Suprapubic skin (tissue), 4 donors: ENCODE results near the gene EIF5A2. TPM values are rescaled to one million over a fixed set of nuclear protein-coding genes. Genes with fewer than 3 reads are reported as not detected.

Experiments used
- DNase-seq, 2 donors: peaks; one replicate each; pipeline ENCODE4 v3.0.0-alpha.2; 2019; ENCODE audit warnings: low spot score in 2 of 2
- H3K27ac ChIP-seq: fragments of 200-600 bp; sonication (generic); one replicate; pipeline ENCODE4 v1.5.1; 2019
- H3K27me3 ChIP-seq: fragments of 200-600 bp; sonication (generic); one replicate; pipeline ENCODE4 v1.5.1; 2019
- H3K36me3 ChIP-seq: fragments of 200-600 bp; sonication (generic); one replicate; pipeline ENCODE4 v1.5.1; 2019
- H3K4me1 ChIP-seq: fragments of 200-600 bp; sonication (generic); one replicate; pipeline ENCODE4 v1.5.1; 2019
- H3K4me3 ChIP-seq: fragments of 200-600 bp; sonication (generic); one replicate; pipeline ENCODE4 v1.5.1; 2019; ENCODE audit warnings: mild to moderate bottlenecking
- H3K9me3 ChIP-seq: fragments of 200-600 bp; sonication (generic); one replicate; pipeline ENCODE4 v1.5.1; 2019
- CTCF ChIP-seq, 2 donors: fragments of 200-600 bp in 1 of 2; fragments of 450-650 bp in 1 of 2; sonication (generic) in 1 of 2; IDR thresholded peaks; one replicate each; pipeline ENCODE4 v1.5.1; 2016 to 2019; ENCODE audit warnings: antibody characterized with exemption in 2 of 2, mild to moderate bottlenecking in 1 of 2, moderate library complexity in 1 of 2
- EP300 ChIP-seq: sonication (generic); formaldehyde crosslinking; IDR thresholded peaks from one replicate; pipeline ENCODE4 v1.6.1; 2017; ENCODE audit warnings: antibody characterized with exemption
- POLR2A ChIP-seq, 2 donors: fragments of 450-650 bp; IDR thresholded peaks; one replicate each; pipeline ENCODE4 v1.6.1; 2017; ENCODE audit warnings: antibody characterized with exemption in 2 of 2, mild to moderate bottlenecking in 2 of 2, moderate library complexity in 2 of 2
- POLR2AphosphoS5 ChIP-seq, 3 donors: sonication (generic); formaldehyde crosslinking; IDR thresholded peaks; one replicate each; pipeline ENCODE4 v1.6.1; 2017; ENCODE audit warnings: antibody characterized with exemption in 3 of 3
- WGBS: methylation state at CpG from one replicate; pipeline ENCODE4 v1.1.5; 2018; 5-methylcytosine and 5-hydroxymethylcytosine counted together
- total RNA-seq, 4 donors: library from RNA; depleted of rRNA; stranded (reverse); fragments of >200 nt; gene quantifications; one replicate each; pipeline ENCODE4 v1.1.0, GENCODE V29; 2016

The EIF5A2 gene
- total RNA-seq, 4 donors from 2014 or later: 1.9 to 5.3 (median 3.5) TPM

- no peak overlapping the region for H3K4me3 ChIP-seq
- no peak for DNase-seq
- H3K27me3 ChIP-seq: no peaks in the 10 kb centered on the region
- no peaks in the 10 kb centered on the region for H3K36me3 ChIP-seq
- no peak overlapping the region for H3K27ac ChIP-seq
- TF ChIP-seq POLR2AphosphoS5 (IDR thresholded peaks at IDR 0.05) (no peak), POLR2A (IDR thresholded peaks at IDR 0.05) (no peak), CTCF (IDR thresholded peaks at IDR 0.05) (no peak), EP300 (no peak)
- no peaks in the 10 kb centered on the region for H3K4me1 ChIP-seq
- WGBS: 50% methylated on average over 1 of the region's 1 CpG
- peaks cover 20% of the 10 kb centered on the region for H3K9me3 ChIP-seq
These were observed 6.3 kb upstream of the EIF5A2 start for GRCh38 chr3:170914690-170915089.

DNA sequence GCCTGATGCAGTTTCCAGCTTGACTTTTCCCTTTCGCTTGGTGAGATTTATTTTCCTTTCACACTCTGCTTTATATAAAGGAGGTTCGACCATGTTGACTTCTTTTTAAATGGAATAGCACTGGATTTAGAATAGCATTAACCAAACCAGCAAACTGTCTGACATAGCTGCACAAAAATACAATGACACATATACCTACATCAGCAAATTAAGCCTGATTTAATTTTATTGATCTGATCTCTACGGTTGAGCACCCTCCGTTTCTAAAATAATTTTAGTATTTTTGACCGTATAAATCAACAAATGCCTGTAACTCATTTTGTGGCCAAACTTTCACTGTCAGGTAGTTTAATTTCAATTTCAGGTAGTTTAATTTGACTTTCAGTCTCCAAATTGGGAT lies 5.8 kb upstream of the EIF5A2 start:
- 75% methylated on average over 5 of the region's 5 CpGs for WGBS
- peaks cover 19% of the 10 kb centered on the region for H3K9me3 ChIP-seq
- TF ChIP-seq EP300: no peak
- TF ChIP-seq POLR2AphosphoS5 (IDR thresholded peaks at IDR 0.05): no peak
- TF ChIP-seq POLR2A (IDR thresholded peaks at IDR 0.05): no peak
- TF ChIP-seq CTCF (IDR thresholded peaks at IDR 0.05): no peak

DNA sequence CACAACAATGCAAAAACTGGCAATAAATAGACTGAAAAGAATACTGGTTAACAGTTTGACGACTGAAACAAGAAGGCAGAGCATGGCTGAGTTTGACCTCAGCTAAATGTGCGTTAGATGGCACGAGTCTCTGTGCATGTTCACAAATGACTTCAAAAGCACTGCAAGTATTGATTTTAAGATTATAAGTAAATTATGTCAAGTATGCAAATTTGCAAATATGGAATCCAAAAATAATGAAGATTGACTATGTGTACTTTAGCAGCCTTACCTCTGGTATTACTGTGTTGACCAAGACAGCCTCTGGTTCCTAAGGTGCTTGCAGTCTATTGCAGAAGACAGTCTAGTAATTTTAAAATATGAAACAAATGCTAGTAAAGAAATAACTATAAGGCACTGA lies 2.6 kb upstream of the EIF5A2 start:
- Histone ChIP-seq H3K4me1 (peaks cover 15% of the 10 kb centered on the region), H3K36me3 (no peaks in the 10 kb centered on the region), H3K4me3 (no peak overlapping the region), H3K9me3 (peaks cover 12% of the 10 kb centered on the region), H3K27ac (no peak overlapping the region), H3K27me3 (no peaks in the 10 kb centered on the region)
- no peak for DNase-seq
- 95% methylated on average over 3 of the region's 3 CpGs for WGBS
- TF ChIP-seq POLR2AphosphoS5 (IDR thresholded peaks at IDR 0.05): no peak
- no peak for TF ChIP-seq CTCF (IDR thresholded peaks at IDR 0.05)
- no peak for TF ChIP-seq POLR2A (IDR thresholded peaks at IDR 0.05)
- TF ChIP-seq EP300: no peak

More for the DNA sequence above, 5.8 kb upstream of the EIF5A2 start:
- Histone ChIP-seq H3K4me3 (no peak overlapping the region), H3K27me3 (no peaks in the 10 kb centered on the region), H3K4me1 (peaks cover 3% of the 10 kb centered on the region), H3K27ac (no peak overlapping the region), H3K36me3 (no peaks in the 10 kb centered on the region)
- no peak for DNase-seq

DNA sequence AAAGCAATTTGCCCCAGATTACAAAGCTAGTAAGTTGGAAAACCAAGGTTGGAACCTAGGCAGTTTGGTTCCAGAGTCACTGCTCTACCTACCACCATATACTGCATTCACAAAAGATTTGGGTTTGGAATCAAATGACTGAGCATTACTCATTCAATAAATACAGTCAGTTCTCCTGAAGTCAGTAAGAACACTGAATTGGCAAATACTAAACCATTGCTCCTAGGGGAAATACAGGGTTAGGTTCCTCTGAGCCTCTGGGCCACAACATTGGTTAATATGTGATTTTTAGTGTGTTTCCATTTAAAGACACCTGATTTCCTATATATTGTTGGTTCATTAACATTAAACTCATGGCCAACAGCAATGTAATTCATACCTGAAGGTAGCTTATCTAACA lies 2.1 kb upstream of the EIF5A2 start:
- no peaks in the 10 kb centered on the region for H3K36me3 ChIP-seq
- no peaks in the 10 kb centered on the region for H3K27me3 ChIP-seq
- H3K4me1 ChIP-seq: peaks cover 15% of the 10 kb centered on the region
- TF ChIP-seq POLR2AphosphoS5 (IDR thresholded peaks at IDR 0.05): no peak
- TF ChIP-seq CTCF (IDR thresholded peaks at IDR 0.05): no peak
- no peak for TF ChIP-seq EP300
- TF ChIP-seq POLR2A (IDR thresholded peaks at IDR 0.05): no peak
- H3K9me3 ChIP-seq: peaks cover 12% of the 10 kb centered on the region
- no peak overlapping the region for H3K4me3 ChIP-seq
- no peak for DNase-seq
- no peak overlapping the region for H3K27ac ChIP-seq

GRCh38 chr3:170909129-170909903 lies 879 bp upstream of the EIF5A2 start:
- no peak overlapping the region for H3K27ac ChIP-seq
- TF ChIP-seq POLR2AphosphoS5 (IDR thresholded peaks at IDR 0.05): peak in 1 of 3 donors; percentile 33
- TF ChIP-seq EP300: no peak
- no peak for TF ChIP-seq CTCF (IDR thresholded peaks at IDR 0.05)
- TF ChIP-seq POLR2A (IDR thresholded peaks at IDR 0.05): no peak
- WGBS: 78% methylated on average over 17 of the region's 17 CpGs
- DNase-seq: no peak
- peak overlapping the region; percentile 66 for H3K4me3 ChIP-seq
- H3K9me3 ChIP-seq: peaks cover 12% of the 10 kb centered on the region
- peaks cover 15% of the 10 kb centered on the region for H3K4me1 ChIP-seq
- no peaks in the 10 kb centered on the region for H3K36me3 ChIP-seq
- H3K27me3 ChIP-seq: no peaks in the 10 kb centered on the region
